Endometrial microvascular endothelial cells (primary cell): ENCODE data around the gene VEGFD. TPM values are rescaled to one million over a fixed set of nuclear protein-coding genes. Genes with fewer than 3 reads are reported as not detected.

Experiments used
- in situ Hi-C: cut with HindIII; loops from 2 replicates; pipeline ENCODE4 v1.10.0; 2017; ENCODE audit warnings: low sequenced_read_pairs, low pct_unique_long_range_greater_than_20kb; ENCODE audit errors: inconsistent ontology term
- total RNA-seq: library from RNA; depleted of rRNA; stranded (reverse); fragments of >200 nt; gene quantifications from one replicate; pipeline ENCODE4 v1.2.3, GENCODE V29; 2015; ENCODE audit errors: inconsistent ontology term

VEGFD gene
- total RNA-seq, 1 donor from 2014 or later, result not detected

DNA sequence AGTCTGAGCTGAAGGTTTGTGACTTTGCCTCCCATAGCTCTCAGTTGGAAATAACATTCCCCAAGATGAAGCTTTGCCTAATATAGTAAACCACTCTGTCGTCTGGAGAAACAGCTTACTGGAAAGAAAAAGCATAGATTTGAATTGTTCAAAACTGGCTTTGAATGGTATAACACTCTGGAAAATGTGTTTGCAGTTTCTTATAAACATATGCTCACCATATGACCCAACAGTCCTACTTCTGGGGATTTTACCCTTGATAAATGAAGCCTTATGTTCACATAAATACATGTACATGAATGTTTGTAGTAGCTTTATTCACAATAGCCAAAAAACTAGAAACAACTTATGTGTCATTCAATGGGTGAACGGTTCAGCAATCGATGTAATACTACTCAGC, 10.2 kb downstream of the VEGFD start:
- in situ Hi-C loops, result no loop called here

DNA sequence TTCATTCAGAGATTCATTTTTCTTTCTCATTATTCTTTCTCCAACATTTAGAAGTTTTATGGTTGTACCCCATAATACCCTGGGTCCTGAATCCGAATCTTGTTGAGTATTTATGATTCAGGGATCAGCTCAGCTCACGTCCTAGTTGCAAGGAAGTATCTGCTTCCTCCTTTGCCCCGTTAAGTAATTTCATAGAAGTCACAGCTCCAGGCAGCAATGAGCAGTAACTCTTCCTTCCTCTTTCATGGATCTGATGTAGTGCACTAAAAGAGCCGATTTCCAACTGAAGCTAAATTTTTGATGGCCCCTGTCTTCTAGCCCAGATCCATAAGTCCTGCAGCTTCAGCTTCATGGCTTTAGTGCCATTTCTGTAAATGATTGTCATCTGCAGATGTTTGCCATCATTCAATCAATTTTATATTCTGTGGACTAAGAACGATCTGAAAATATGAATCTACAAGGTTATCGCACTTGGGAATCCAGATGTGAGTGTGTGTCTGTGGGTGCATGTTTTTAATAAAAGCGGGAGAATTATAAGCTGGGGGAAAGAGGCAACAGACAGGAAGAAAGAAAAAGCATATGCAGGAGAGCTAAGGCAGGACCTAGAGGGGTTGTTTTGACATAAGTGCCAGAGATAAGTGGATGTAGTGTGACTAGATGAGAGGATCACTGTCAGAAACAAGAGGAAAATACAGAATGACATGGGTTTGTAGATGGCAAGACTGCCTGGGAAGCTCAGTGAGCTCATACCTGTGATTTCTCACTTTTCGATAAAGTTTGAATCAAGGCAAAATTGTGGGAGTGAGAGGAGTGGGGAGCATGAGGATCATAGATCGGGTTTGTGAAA, 17.5 kb downstream of the VEGFD start:
- in situ Hi-C loops, result no loop called here

DNA sequence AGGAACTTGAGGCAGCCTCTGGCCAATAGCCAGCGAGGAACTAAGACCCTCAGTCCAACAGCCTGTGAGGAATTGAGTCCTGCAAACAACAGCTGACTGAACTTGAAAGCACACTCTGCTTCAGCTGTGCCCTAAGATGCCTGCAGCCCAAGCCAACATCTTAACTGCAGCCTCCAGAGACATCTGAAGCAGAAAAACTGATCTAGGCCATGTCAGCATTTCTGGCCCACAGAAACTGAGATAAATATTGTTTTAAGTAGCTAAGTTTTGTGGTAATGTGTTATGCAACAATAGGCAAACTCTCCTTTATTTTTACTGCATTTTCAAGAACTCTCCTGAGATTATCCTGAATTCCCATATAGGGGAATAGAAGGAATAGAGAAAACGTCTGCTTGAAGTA, 24.5 kb downstream of the VEGFD start:
- in situ Hi-C loops, result no loop called here

DNA sequence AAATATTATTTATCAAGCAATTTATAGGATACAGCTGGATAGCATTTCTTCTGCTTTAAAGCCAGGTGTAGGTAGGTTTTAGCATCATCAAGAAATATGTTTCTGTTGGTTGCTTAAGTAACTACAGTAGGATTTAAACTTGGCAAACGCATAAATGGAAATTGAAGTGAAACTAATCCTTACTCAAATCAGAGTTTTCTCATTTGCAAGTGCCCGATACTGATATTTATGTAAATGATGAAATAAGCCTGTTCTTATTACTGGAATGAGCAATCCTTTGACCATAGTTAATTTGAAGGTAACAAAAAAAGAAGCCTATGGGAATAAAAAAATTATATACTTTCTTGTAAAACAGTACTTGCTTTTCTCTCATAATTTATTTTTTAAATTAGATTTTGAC, 25.7 kb downstream of the VEGFD start:
- in situ Hi-C loops, result no loop called here

DNA sequence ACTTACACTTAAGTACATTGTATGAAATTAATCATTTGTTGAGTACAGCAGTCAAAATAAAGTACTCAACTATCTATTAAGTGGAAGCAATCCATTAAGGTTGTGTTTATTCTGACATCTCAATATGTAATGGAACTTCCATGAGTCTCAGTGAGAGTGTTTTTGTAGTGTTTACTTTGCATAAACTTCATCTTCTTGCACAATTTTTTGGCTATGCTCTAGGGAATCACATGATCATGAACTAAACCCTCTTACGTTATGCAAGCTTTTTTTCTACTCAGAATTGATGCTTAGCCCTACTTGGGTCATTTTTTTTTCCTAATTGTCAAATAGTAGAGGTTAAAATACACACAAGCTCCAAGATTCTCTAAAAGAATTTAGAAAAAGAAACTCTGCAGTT, 27.8 kb downstream of the VEGFD start:
- in situ Hi-C loops, result no loop called here

DNA sequence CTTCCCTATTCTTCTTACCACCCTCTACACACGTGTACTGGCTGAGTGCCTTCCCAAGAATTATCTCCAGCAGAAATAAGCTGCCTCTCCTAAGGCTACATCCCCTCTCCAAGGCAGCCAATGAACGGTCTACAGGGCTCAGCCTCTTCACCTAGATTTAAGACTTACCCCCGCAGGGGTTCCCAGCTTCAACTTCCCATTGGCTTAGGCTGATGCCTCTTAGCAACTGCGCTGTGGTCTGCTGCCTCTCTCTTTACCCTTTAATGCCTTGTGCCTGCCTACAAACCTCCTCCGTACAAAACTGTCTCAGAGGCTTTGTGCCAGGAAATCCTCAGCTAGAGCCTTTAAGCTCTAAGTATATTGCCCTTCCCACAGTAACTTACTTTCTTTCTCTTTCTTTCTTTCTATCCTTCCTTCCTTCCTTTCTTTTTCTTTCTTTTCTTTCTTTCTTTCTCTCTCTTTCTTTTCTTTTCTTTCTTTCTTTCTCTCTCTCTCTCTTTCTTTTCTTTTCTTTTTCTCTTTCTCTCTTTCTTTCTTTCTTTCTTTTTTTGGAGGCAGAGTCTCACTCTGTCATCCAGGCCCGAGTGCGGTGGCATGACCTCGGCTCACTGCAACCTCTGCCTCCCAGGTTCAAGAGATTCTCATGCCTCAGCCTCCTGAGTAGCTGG, 33.8 kb downstream of the VEGFD start:
- in situ Hi-C loops, result no loop called here

DNA sequence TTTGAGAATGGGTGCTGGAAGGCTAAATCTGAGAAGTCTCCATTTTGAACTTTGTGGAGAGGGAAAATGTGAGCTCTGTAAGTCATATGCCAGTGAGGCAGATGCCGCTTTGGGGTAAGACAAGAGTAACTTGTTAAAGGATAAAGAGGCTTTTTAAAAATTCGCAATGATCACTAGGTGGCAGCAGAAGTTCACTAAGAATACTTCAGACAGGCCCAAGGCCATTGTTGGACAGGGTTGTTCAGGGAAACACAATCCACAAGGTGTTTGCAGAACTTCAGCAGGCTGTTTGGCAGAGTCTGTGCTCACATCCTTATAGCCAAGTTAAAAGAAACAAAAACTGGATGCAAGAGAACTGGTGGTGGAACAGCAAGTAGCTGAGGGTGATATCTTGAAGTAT, 35.2 kb downstream of the VEGFD start:
- in situ Hi-C loops, result no loop called here

DNA sequence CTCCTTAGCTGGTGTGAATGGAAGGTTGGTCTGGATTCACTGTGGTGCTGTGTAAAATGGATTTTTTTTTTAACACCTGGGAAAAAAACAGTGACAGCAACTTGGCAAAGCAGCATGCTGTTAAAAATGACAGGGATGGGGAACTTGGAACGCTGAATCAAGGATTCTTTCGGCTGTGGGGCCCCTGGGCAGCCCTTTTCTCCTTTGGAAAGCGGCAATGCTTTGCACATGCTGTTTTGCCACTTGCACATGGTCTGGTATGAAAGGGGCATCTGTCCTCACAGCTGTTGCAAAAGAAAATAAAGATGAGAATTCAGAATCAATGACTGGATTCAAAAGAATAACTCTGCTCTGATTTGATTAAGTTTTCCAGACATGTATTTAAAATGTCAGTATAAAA, 38.2 kb downstream of the VEGFD start:
- in situ Hi-C loops, result no loop called here

DNA sequence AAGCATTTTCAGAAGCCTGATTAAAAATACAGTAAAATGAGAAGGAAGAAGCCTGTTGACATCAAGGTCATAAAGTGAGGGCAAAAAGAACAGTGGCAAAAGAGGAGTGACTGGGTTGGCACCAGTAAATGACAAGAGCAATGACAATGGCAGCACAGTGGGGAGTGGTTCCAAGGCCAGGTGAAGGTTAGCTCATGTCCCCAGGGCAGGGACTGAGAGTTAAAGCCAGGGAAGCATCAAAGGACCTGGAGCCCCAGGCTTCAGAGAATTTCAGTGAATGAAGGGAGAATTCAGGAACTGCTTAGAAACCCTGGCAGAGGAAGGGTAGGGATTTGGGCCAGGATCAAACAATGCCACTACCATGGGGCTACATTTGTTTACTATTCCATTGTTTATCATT, 40.1 kb downstream of the VEGFD start:
- in situ Hi-C loops, result no loop called here

DNA sequence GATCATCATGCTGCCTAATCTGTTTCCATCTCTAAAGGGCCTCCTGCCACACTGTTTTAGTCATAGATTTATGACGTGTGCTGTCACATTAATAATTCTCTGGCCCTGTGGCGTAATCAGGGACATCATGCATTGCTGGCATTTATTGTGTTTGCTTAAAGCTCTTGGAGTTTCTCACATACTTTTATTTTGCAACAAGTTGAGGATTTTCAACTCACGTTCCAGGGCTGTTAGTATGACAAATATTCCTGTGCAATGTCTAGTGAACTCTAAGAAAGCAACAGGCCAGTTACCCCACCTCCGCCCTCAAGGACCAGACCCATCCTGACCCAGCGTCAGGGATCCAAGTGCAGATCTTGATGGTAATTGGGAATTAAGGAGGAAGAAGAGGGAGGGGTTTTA, 41.1 kb downstream of the VEGFD start:
- in situ Hi-C loops, result no loop called here

DNA sequence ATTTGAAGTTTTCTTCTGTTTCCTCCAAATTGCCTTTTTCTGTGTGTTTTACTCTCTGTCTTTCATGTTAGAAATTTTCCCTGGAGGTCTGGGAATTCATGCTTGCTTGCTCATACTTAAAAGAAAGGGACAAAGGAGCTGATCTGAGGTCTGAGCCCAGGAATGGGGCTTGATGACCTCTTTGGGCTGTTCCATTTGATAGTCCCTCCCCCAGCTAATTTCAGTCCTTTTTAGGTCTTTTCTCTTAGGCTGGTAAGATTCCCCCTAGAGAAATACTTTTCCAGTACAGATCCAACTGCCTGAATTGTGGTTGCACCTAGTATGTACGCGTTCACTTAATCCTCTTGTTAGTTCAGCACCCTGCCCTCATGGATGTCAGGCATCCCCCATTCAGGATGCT, 43.3 kb downstream of the VEGFD start:
- in situ Hi-C loops, result no loop called here

DNA sequence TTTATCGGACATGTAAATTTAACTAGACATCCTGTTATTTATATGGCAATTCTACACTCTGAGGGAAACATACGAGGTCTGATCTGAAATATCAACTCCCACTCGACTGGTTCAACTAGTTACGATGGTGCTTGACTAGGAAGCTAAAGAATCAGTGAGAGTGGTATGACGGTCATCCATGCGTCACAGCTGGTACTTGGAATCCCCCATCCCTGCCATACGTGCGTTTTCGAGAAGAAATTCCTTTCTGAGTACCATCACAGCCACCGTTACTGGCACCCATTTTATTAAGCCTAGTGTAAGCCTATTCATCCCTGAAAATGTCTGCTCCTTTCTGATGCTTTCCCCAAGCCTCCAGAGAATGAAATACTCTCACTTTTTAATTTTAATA, 48.2 kb downstream of the VEGFD start:
- in situ Hi-C loops, result no loop called here

DNA sequence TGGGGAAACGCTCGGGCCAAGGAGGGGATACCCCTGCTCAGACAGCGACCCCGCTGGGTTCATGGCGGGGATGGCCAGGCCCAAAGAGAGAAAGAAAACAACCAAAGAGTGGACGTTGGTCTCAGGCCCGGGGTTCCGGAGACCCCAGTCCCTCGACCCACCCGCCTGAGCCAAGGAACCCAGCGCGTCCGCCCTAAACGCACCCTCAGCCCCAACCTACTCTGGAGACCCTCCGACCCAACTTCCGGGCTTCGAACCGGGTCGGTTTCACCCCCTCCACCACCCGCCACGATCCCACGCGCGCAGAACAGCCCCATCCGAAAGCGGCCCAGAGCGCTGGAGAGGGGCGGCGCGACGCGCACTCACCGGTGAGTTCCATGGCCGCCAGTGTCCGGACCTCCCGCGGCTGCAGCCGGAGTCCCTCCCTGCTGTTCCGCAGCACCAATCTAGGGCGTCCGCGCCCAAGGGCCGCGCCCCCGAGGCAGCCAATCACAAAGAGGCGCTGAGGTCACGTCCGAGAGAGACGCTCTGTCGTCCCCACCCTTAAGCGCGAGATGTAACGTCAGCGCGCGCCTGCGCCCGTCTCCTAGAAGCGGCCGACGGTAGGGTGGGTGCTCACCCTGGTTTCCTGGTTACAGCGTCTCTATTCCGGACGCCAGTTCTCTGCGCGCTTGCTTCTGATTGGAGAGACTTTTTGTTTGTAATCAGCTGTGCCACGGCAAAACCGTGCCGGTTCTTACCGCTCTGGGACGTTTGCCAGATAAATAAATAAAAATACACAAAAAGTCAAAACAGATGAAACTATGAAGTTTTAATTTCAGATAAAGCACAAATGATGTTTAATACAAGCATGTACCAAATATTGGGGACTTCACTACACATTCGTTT, 48.8 kb downstream of the VEGFD start, which contains the start of gene PIGA:
PIGA (minus strand) TSS at position 389 of the 888 bp plus-strand sequence. CDS start 3,593 bp downstream, outside the sequence.
- in situ Hi-C loops, result no loop called here

DNA sequence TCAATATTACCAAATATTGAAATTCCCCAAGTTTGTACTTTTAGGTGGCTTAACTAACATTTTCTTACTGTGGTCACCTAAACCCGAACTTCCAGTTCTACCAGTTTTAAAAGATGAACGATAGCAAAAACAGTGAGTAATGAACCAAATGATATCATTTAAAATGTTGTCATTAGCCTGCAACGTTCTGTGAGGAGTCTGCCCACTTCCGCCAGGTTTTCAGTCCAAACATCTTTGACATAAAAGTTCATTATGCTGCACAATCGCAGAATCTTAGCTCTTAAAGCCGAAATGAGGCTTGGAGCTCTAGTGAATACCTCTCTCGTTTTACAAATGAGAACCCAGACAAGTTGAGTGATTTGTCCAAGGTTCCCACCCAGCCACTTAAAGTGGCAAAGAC, 49.7 kb downstream of the VEGFD start:
- in situ Hi-C loops, result no loop called here

DNA sequence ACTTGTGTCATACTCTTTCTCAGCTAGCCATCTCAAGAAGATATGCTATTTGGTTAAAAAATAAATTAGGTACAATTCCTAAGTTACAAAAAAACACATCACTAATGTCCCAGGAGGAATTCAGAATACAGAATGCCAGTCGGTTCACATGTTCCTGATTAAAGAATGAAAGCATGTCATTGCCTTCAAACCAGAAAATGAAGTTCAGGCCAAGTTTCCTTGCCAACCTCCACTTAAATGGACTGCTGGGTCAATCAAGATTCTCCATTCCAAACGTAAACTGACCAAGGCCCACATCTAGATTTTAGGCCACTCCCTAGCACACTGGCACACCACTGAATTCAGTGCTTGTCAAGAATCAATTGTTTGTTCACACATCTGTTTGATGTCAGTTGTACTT, 55.4 kb downstream of the VEGFD start:
- in situ Hi-C loops, result no loop called here

DNA sequence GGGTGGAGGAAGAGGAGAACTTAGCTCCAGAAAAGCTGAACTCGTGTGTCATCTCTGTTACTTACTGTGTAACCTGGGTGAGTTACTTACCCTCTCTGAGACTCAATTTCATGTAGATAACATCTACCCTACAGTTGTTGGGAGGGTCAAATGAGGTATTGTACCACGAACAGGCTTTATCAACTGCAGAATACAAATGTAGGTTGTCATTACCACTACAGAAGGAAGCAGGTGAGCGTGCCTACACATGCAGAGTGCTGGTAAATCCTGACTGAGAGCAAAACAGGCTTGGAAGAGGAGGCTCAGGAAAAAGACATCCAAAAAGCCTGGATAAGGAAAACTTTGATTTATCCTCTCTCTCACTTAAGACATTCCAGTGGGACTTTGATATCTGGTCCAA, 56.1 kb downstream of the VEGFD start:
- in situ Hi-C loops, result no loop called here

DNA sequence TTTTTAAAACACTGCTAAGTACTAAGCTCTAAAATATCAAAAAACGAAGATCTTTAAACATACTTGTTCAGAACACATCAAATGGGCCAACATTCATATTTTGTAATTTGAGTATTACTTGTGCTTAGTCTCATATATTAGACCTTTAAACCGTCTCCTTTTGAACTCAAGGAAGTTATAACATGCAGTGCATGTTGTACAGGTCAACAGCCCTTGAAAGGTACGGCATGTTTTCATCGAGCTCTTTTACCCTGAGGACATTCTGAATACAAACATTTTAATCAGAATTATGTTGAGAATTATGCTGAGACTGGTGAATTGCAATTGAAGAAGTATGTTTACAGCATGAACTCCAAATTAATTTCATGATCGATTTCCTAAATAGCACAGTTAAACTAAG, 61.7 kb downstream of the VEGFD start:
- in situ Hi-C loops, result no loop called here

DNA sequence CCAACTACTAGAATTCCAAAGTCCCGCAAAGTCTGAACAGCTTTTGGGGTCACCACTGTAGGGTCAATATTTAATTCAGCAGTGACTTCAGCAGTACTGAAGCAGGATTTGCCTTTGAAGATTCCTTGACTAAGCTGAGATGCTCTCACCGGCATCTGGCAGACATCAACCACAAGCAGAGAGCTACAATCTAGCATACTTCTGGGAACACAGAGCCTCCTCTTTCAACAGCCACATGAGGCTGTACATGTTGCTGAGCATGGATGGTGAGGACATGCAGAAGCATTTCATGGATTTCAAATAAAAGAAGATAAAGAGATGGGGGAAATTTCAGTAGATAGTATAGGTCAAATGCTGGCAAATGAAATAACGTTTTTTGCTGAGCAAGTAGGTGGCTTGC, 62.1 kb downstream of the VEGFD start:
- in situ Hi-C loops, result no loop called here

DNA sequence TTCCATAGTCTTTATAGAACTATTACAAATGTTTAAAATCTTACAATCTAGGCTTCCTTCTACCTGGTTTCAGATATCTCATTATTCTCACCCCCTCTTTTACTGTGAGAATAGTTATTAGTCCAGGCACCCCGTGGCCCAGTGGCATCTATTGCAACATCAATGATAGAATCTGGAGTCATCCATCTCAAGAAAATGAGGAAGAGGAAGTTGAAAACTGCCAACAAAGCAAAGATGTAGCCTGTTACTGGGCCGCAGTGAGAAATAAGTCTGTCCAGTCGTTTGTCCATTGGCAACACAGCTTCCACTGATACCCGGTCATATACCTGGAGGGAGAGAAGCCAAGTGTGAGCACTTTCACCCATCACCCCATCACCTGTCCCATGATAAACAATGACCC, 62.8 kb downstream of the VEGFD start:
- in situ Hi-C loops, result no loop called here

DNA sequence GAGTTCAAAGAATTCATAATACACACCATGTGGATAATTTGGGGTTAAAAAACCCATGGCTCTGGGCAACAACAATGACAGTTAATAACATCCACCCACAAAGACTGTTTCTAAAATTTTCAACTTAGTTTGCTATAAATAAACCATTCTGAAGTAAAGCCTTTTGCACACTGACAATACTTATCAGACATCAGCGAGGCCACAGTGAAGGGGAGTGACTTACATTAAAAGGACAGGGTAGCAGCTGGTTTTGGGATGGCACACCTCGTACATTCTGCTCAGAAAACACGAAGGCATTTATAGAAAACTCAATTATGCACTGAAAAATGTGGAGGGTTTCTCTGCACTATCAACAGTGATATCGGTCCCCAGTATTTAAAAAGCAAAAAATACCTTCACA, 63.9 kb downstream of the VEGFD start:
- in situ Hi-C loops, result no loop called here
